DMS 273 treated with DMSO at 0.1 percent for 48 hours (cell line): ENCODE measurements around the gene ASB7.

Experiments used
- DNase-seq: peaks from one replicate; lab custom pipeline; 2025; lab: John Stamatoyannopoulos, UW

Gene ASB7

GRCh38 chr15:100597862-100598261 lies 4.5 kb upstream of the ASB7 start:
- DNase-seq: no peak

GRCh38 chr15:100598655-100599054 lies 3.7 kb upstream of the ASB7 start:
- no peak for DNase-seq

GRCh38 chr15:100601163-100601562 lies 1.2 kb upstream of the ASB7 start:
- no peak for DNase-seq

GRCh38 chr15:100601617-100602063 lies 749 bp upstream of the ASB7 start:
- DNase-seq: no peak

GRCh38 chr15:100602823-100603393 lies 519 bp downstream of the ASB7 start:
- DNase-seq: no peak

GRCh38 chr15:100612539-100612938 lies 10.2 kb downstream of the ASB7 start:
- DNase-seq: no peak

- DNase-seq: no peak
Measured at GRCh38 chr15:100613208-100613607, 10.8 kb downstream of the ASB7 start.

- no peak for DNase-seq
Measured at GRCh38 chr15:100614336-100614735, 11.9 kb downstream of the ASB7 start.

GRCh38 chr15:100614918-100615317 lies 12.5 kb downstream of the ASB7 start:
- DNase-seq: no peak

GRCh38 chr15:100615801-100616200 lies 13.4 kb downstream of the ASB7 start:
- no peak for DNase-seq

- no peak for DNase-seq
Measured at GRCh38 chr15:100616700-100617099, 14.3 kb downstream of the ASB7 start.

GRCh38 chr15:100623301-100623700 lies 20.9 kb downstream of the ASB7 start:
- DNase-seq: no peak

GRCh38 chr15:100627789-100628395 lies 25.5 kb downstream of the ASB7 start:
- DNase-seq: peak; percentile 24

- no peak for DNase-seq
Measured at GRCh38 chr15:100628746-100629145, 26.4 kb downstream of the ASB7 start.

- no peak for DNase-seq
Measured at GRCh38 chr15:100631831-100632230, 29.4 kb downstream of the ASB7 start.

GRCh38 chr15:100633763-100634075 lies 31.3 kb downstream of the ASB7 start:
- DNase-seq: no peak

- DNase-seq: no peak
Measured at GRCh38 chr15:100635406-100636071, 33.1 kb downstream of the ASB7 start.

- DNase-seq: no peak
Measured at GRCh38 chr15:100638177-100638730, 35.9 kb downstream of the ASB7 start.

GRCh38 chr15:100642213-100642949 lies 40.0 kb downstream of the ASB7 start:
- DNase-seq: no peak

GRCh38 chr15:100642950-100643338 lies 40.6 kb downstream of the ASB7 start:
- no peak for DNase-seq

- DNase-seq: no peak
Measured at GRCh38 chr15:100645671-100646070, 43.3 kb downstream of the ASB7 start.

- no peak for DNase-seq
Measured at GRCh38 chr15:100648951-100649350, 46.6 kb downstream of the ASB7 start.

GRCh38 chr15:100650685-100651084 lies 48.3 kb downstream of the ASB7 start:
- DNase-seq: no peak
